H9 (cell line): ENCODE results near the gene ST6GALNAC5. TPM values are rescaled to one million over a fixed set of nuclear protein-coding genes. Genes with fewer than 3 reads are reported as not detected.

Source experiments
- DNase-seq: peaks from one replicate; pipeline ENCODE4 v3.0.0-alpha.2; 2017
- H2AFZ ChIP-seq: one replicate; pipeline ENCODE4 v1.6.1; 2013; ENCODE audit warnings: mild to moderate bottlenecking, low read length, control low read depth, moderate library complexity
- H2AK5ac ChIP-seq: 2 replicates; pipeline ENCODE4 v1.6.1; 2013; ENCODE audit warnings: low read length, control low read depth, mixed read lengths; ENCODE audit not compliant: insufficient read length
- H2BK120ac ChIP-seq: one replicate; pipeline ENCODE4 v1.6.1; 2013; ENCODE audit warnings: low read depth, mild to moderate bottlenecking, low read length, control low read depth, inconsistent platforms; ENCODE audit not compliant: poor library complexity, severe bottlenecking
- H2BK12ac ChIP-seq: 2 replicates; pipeline ENCODE4 v1.6.1; 2013; ENCODE audit warnings: low read length, control low read depth, mixed read lengths, low read depth; ENCODE audit not compliant: insufficient read length
- H2BK15ac ChIP-seq: 2 replicates; pipeline ENCODE4 v1.6.1; 2013; ENCODE audit warnings: low read depth, low read length, control low read depth
- H2BK20ac ChIP-seq: one replicate; pipeline ENCODE4 v1.6.1; 2013; ENCODE audit warnings: low read depth, mild to moderate bottlenecking, low read length, control low read depth, inconsistent platforms; ENCODE audit not compliant: poor library complexity, severe bottlenecking
- H2BK5ac ChIP-seq: 2 replicates; pipeline ENCODE4 v1.6.1; 2013; ENCODE audit warnings: low read length, control low read depth, mixed read lengths; ENCODE audit not compliant: insufficient read length
- H3K14ac ChIP-seq: 2 replicates; pipeline ENCODE4 v1.6.1; 2013; ENCODE audit warnings: low read length, control low read depth; ENCODE audit not compliant: insufficient read depth
- H3K18ac ChIP-seq: 2 replicates; pipeline ENCODE4 v1.6.1; 2013; ENCODE audit warnings: low read depth, mild to moderate bottlenecking, mixed read lengths, low read length, control low read depth; ENCODE audit not compliant: insufficient read length
- H3K23ac ChIP-seq: 2 replicates; pipeline ENCODE4 v1.6.1; 2013; ENCODE audit warnings: low read length, control low read depth, mixed read lengths, low read depth; ENCODE audit not compliant: insufficient read length
- H3K23me2 ChIP-seq: 2 replicates; pipeline ENCODE4 v1.6.1; 2013; ENCODE audit warnings: low read depth, mild to moderate bottlenecking, mixed read lengths, low read length, control low read depth; ENCODE audit not compliant: insufficient read length, poor library complexity, severe bottlenecking
- H3K27ac ChIP-seq: 2 replicates; pipeline ENCODE4 v1.5.1; 2013; ENCODE audit warnings: low read length, control low read depth, mixed read lengths, low read depth; ENCODE audit not compliant: insufficient read length
- H3K27me3 ChIP-seq: 2 replicates; pipeline ENCODE4 v1.6.1; 2013; ENCODE audit warnings: low read length, control low read depth, inconsistent platforms; ENCODE audit not compliant: insufficient read depth
- H3K4ac ChIP-seq: 2 replicates; pipeline ENCODE4 v1.6.1; 2013; ENCODE audit warnings: low read depth, mild to moderate bottlenecking, control low read depth, inconsistent platforms, low read length, moderate library complexity
- H3K4me1 ChIP-seq: 2 replicates; pipeline ENCODE4 v1.6.1; 2013; ENCODE audit warnings: low read length, control low read depth, inconsistent platforms; ENCODE audit not compliant: insufficient read depth
- H3K4me2 ChIP-seq: 2 replicates; pipeline ENCODE4 v1.6.1; 2013; ENCODE audit warnings: low read length, control low read depth, mixed read lengths; ENCODE audit not compliant: insufficient read length, insufficient read depth
- H3K56ac ChIP-seq: 2 replicates; pipeline ENCODE4 v1.6.1; 2013; ENCODE audit warnings: low read depth, mild to moderate bottlenecking, mixed read lengths, low read length, control low read depth; ENCODE audit not compliant: insufficient read length
- H3K79me1 ChIP-seq: 2 replicates; pipeline ENCODE4 v1.6.1; 2013; ENCODE audit warnings: low read depth, mild to moderate bottlenecking, moderate library complexity, low read length, control low read depth, inconsistent platforms; ENCODE audit not compliant: insufficient read depth, poor library complexity, severe bottlenecking
- H3K79me2 ChIP-seq: 2 replicates; pipeline ENCODE4 v1.6.1; 2013; ENCODE audit warnings: low read length, control low read depth, inconsistent platforms; ENCODE audit not compliant: insufficient read depth
- H3K9ac ChIP-seq: 2 replicates; pipeline ENCODE4 v1.6.1; 2013; ENCODE audit warnings: low read length, control low read depth, mixed read lengths; ENCODE audit not compliant: insufficient read length; ENCODE audit errors: extremely low read depth
- H3K9me3 ChIP-seq: one replicate; pipeline ENCODE4 v1.6.1; 2013; ENCODE audit warnings: low read depth, low read length, inconsistent platforms; ENCODE audit not compliant: control insufficient read depth
- H3T11ph ChIP-seq: one replicate; pipeline ENCODE4 v1.6.1; 2013; ENCODE audit warnings: mild to moderate bottlenecking, low read length, control low read depth, inconsistent platforms
- H4K20me1 ChIP-seq: one replicate; pipeline ENCODE4 v1.6.1; 2013; ENCODE audit not compliant: control insufficient read depth, insufficient read length, insufficient read depth
- H4K5ac ChIP-seq: 2 replicates; pipeline ENCODE4 v1.6.1; 2013; ENCODE audit warnings: low read depth, mild to moderate bottlenecking, mixed read lengths, low read length, control low read depth; ENCODE audit not compliant: insufficient read length
- H4K8ac ChIP-seq: replicated peaks from 2 replicates; pipeline ENCODE4 v1.6.1; 2013; ENCODE audit warnings: low read length, control low read depth, mixed read lengths, low read depth; ENCODE audit not compliant: insufficient read length
- H4K91ac ChIP-seq: 2 replicates; pipeline ENCODE4 v1.6.1; 2013; ENCODE audit warnings: low read depth, mild to moderate bottlenecking, moderate library complexity, mixed read lengths, low read length, control low read depth; ENCODE audit not compliant: insufficient read length
- H3K27ac Mint-ChIP-seq, 3 experiments: 2 replicates in 2 of 3; 3 replicates in 1 of 3; pipeline ENCODE4 v1.8.0; 2020 to 2021; ENCODE audit warnings: mixed read lengths in 3 of 3, mild to moderate bottlenecking in 1 of 3, moderate library complexity in 1 of 3
- H3K27me3 Mint-ChIP-seq: 2 replicates; pipeline ENCODE4 v1.8.0; 2021; ENCODE audit warnings: low read depth, mild to moderate bottlenecking, moderate library complexity, mixed read lengths
- H3K36me3 Mint-ChIP-seq, 3 experiments: 2 replicates in 2 of 3; 3 replicates in 1 of 3; pipeline ENCODE4 v1.8.0; 2020 to 2021; ENCODE audit warnings: low read depth in 3 of 3, mixed read lengths in 3 of 3; ENCODE audit not compliant: insufficient read depth in 1 of 3
- H3K4me1 Mint-ChIP-seq, 2 experiments: 2 replicates each; pipeline ENCODE4 v1.8.0; 2020; ENCODE audit warnings: mixed read lengths in 2 of 2
- H3K4me3 Mint-ChIP-seq, 2 experiments: 2 replicates in 1 of 2; 3 replicates in 1 of 2; pipeline ENCODE4 v1.8.0; 2020 to 2021; ENCODE audit warnings: mild to moderate bottlenecking in 2 of 2, mixed read lengths in 2 of 2, moderate library complexity in 1 of 2
- H3K9me3 Mint-ChIP-seq, 2 experiments: 2 replicates in 1 of 2; 3 replicates in 1 of 2; pipeline ENCODE4 v1.8.0; 2020; ENCODE audit warnings: mild to moderate bottlenecking in 2 of 2, mixed read lengths in 2 of 2, moderate library complexity in 1 of 2
- CTCF ChIP-seq: fragments of 200-600 bp; sonication (generic); conservative IDR thresholded peaks from 3 replicates; pipeline ENCODE4 v1.8.0; 2021; ENCODE audit warnings: antibody characterized with exemption, mild to moderate bottlenecking
- WGBS: extraction: QIAGEN DNeasy Blood & Tissue Kit; methylation state at CpG from one replicate; pipeline ENCODE4 v1.1.7; 2013; ENCODE audit warnings: missing lambda C conversion rate, low lambda C conversion rate, mixed read lengths; ENCODE audit not compliant: insufficient read length; ENCODE audit errors: extremely low coverage; 5-methylcytosine and 5-hydroxymethylcytosine counted together
- total RNA-seq: library from RNA; stranded (reverse); gene quantifications from 2 replicates; pipeline ENCODE4 v1.2.1, GENCODE V29; 2021

ST6GALNAC5 gene
- total RNA-seq, 1 experiment from 2014 or later = 3.3 TPM

GRCh38 chr1:77024500-77024899 is 157.2 kb downstream of the ST6GALNAC5 start:
- Histone ChIP-seq H3K18ac (no peak overlapping the region), H3K56ac (no peak overlapping the region), H3K79me2 (no peaks in the 10 kb centered on the region), H2BK12ac (no peak overlapping the region), H3K4ac (no peak overlapping the region), H2BK120ac (no peak overlapping the region), H2BK15ac (no peak overlapping the region), H3K14ac (no peak overlapping the region), H3K23me2 (no peaks in the 10 kb centered on the region), H4K91ac (no peak overlapping the region), H3K79me1 (no peaks in the 10 kb centered on the region), H3K9me3 (no peaks in the 10 kb centered on the region), H3K4me1 (peaks cover 7% of the 10 kb centered on the region; the same call in 1 of the 2 replicates), H3K9ac (no peak overlapping the region), H4K20me1 (no peaks in the 10 kb centered on the region), H2BK20ac (no peak overlapping the region), H4K5ac (no peak overlapping the region), H3K4me2 (no peak overlapping the region), H2AK5ac (no peak overlapping the region), H3K23ac (no peak overlapping the region), H3K27me3 (no peaks in the 10 kb centered on the region), H3T11ph (no peak overlapping the region), H4K8ac (no peak overlapping the region), H3K27ac (no peak overlapping the region), H2AFZ (no peak overlapping the region), H2BK5ac (no peak overlapping the region)
- no CpG with 5 or more reads among the region's 4 CpGs for WGBS
- H3K27me3 Mint-ChIP-seq = peaks cover 4% of the 10 kb centered on the region; the same call in 1 of the 2 replicates
- no peaks in the 10 kb centered on the region; a peak in 1 of 7 replicates for H3K36me3 Mint-ChIP-seq
- TF ChIP-seq CTCF = no peak
- no peaks in the 10 kb centered on the region for H3K9me3 Mint-ChIP-seq
- H3K4me3 Mint-ChIP-seq = no peak overlapping the region
- H3K27ac Mint-ChIP-seq = no peak overlapping the region; a peak in 1 of 7 replicates
- no peak for DNase-seq
- peaks cover 42 to 43% of the 10 kb centered on the region in 2 experiments for H3K4me1 Mint-ChIP-seq
